ENCODE data around the gene ANGPTL5. TPM values are rescaled to one million over a fixed set of nuclear protein-coding genes. Genes with fewer than 3 reads are reported as not detected.

ANGPTL5 gene
- polyA plus RNA-seq, 1 of the 3 experiments (the other 2 are of a cell fraction) = not detected

- H3K4me2 ChIP-seq = no peak overlapping the region
- no peak overlapping the region for H3K27ac ChIP-seq (ENCODE audit: low read depth in 2 of 2, low read length in 1 of 2)
- no peaks in the 10 kb centered on the region for H3K27me3 ChIP-seq (ENCODE audit: insufficient read depth)
- no peaks in the 10 kb centered on the region for H3K9me2 ChIP-seq
- no peaks in the 10 kb centered on the region for H3K9me3 ChIP-seq
- POLR2A ChIA-PET = no interaction called here
- H2AFZ ChIP-seq (ENCODE audit: low read depth) = peak overlapping the region; percentile 54; the same call in 1 of the 2 replicates
- H4K20me1 ChIP-seq (ENCODE audit: insufficient read depth) = no peaks in the 10 kb centered on the region
- H3K4me3 ChIP-seq (ENCODE audit: low read depth in 2 of 2, low read length in 1 of 2) = no peak overlapping the region
- no peaks in the 10 kb centered on the region for H3F3A ChIP-seq (replicated peaks; ENCODE audit: insufficient read depth)
- 45% methylated on average over 4 of the region's 4 CpGs for WGBS (ENCODE audit: low lambda C conversion rate)
- no peaks in the 10 kb centered on the region for H3K79me2 ChIP-seq (ENCODE audit: insufficient read depth)
- CTCF ChIA-PET = interaction anchor here (0.9 kb wide), 1 partner anchor 24 kb away, joined by 3 read pairs; no protein-coding TSS in a partner anchor
- TF ChIP-seq SMC3 (IDR thresholded peaks at IDR 0.05; ENCODE audit: low read depth, low read length) (no peak), RXRA (IDR thresholded peaks at IDR 0.05; ENCODE audit: borderline replicate concordance, low read depth) (no peak), GABPA (IDR thresholded peaks at IDR 0.05; ENCODE audit: low read depth) (no peak), TCF12 (IDR thresholded peaks at IDR 0.05) (no peak), ELF1 (IDR thresholded peaks at IDR 0.05) (no peak), FOSL2 (IDR thresholded peaks at IDR 0.05; ENCODE audit: borderline replicate concordance, low read depth) (no peak), NFIC (IDR thresholded peaks at IDR 0.05; ENCODE audit: borderline replicate concordance) (no peak)
- no peaks in the 10 kb centered on the region; a peak in 1 of 4 replicates for H3K4me1 ChIP-seq (ENCODE audit: control insufficient read depth in 1 of 2, insufficient read depth in 2 of 2, low read depth in 1 of 2, low read length in 1 of 2)
- H3K9ac ChIP-seq = no peak overlapping the region
- no peaks in the 10 kb centered on the region for H3K36me3 ChIP-seq (replicated peaks in 1 of 2; ENCODE audit: control insufficient read depth in 1 of 2, insufficient read depth in 2 of 2, low read length in 1 of 2)
- no peak for DNase-seq
These were observed 30.7 kb downstream of the ANGPTL5 start for GRCh38 chr11:101885631-101886030.

- no peak overlapping the region for H3K4me3 ChIP-seq (ENCODE audit: low read depth in 2 of 2, low read length in 1 of 2)
- 32% methylated on average over 2 of the region's 2 CpGs for WGBS (ENCODE audit: low lambda C conversion rate)
- no peaks in the 10 kb centered on the region for H3F3A ChIP-seq (replicated peaks; ENCODE audit: insufficient read depth)
- no peak overlapping the region for H3K27ac ChIP-seq (ENCODE audit: low read depth in 2 of 2, low read length in 1 of 2)
- H3K9me3 ChIP-seq = no peaks in the 10 kb centered on the region
- TF ChIP-seq SMC3 (IDR thresholded peaks at IDR 0.05; ENCODE audit: low read depth, low read length) (no peak), MAX (IDR thresholded peaks at IDR 0.05; ENCODE audit: low read depth) (no peak), MEF2A (IDR thresholded peaks at IDR 0.05; ENCODE audit: borderline replicate concordance, low read depth) (no peak), TCF12 (IDR thresholded peaks at IDR 0.05) (no peak), YY1 (IDR thresholded peaks at IDR 0.05; ENCODE audit: low read depth) (no peak), JUND (IDR thresholded peaks at IDR 0.05) (no peak), FOXM1 (IDR thresholded peaks at IDR 0.05; ENCODE audit: low read depth) (no peak), RCOR1 (IDR thresholded peaks at IDR 0.05; ENCODE audit: low read length) (no peak), USF1 (IDR thresholded peaks at IDR 0.05; ENCODE audit: borderline replicate concordance, low read depth) (no peak), POLR2AphosphoS5 (IDR thresholded peaks at IDR 0.05; ENCODE audit: low read depth, low read length) (no peak), SIN3A (IDR thresholded peaks at IDR 0.05; ENCODE audit: borderline replicate concordance, low read depth, low read length) (no peak), ZBTB33 (IDR thresholded peaks at IDR 0.05; ENCODE audit: borderline replicate concordance, low read depth) (no peak), RFX5 (IDR thresholded peaks at IDR 0.05; ENCODE audit: low read length) (no peak), FOSL2 (IDR thresholded peaks at IDR 0.05; ENCODE audit: borderline replicate concordance, low read depth) (no peak), RAD21 (IDR thresholded peaks at IDR 0.05; ENCODE audit: low read length) (no peak), NFIC (IDR thresholded peaks at IDR 0.05; ENCODE audit: borderline replicate concordance) (no peak), NRF1 (IDR thresholded peaks at IDR 0.05; ENCODE audit: low read depth, low read length) (no peak), REST (IDR thresholded peaks at IDR 0.05; ENCODE audit: low read depth, low read length) (no peak)
- ChIA-PET CTCF (interaction anchor here (1.4 to 1.5 kb wide), 2 partner anchors 118 to 126 kb away, joined by 4 read pairs; no protein-coding TSS in a partner anchor), POLR2A (no interaction called here)
- DNase-seq = no peak
- no peaks in the 10 kb centered on the region for H3K36me3 ChIP-seq (replicated peaks in 1 of 2; ENCODE audit: control insufficient read depth in 1 of 2, insufficient read depth in 2 of 2, low read length in 1 of 2)
- no peaks in the 10 kb centered on the region for H3K79me2 ChIP-seq (ENCODE audit: insufficient read depth)
- no peak overlapping the region for H3K9ac ChIP-seq
- H3K27me3 ChIP-seq (ENCODE audit: insufficient read depth) = no peaks in the 10 kb centered on the region
- no peaks in the 10 kb centered on the region for H4K20me1 ChIP-seq (ENCODE audit: insufficient read depth)
- H3K9me2 ChIP-seq = no peaks in the 10 kb centered on the region
- H3K4me1 ChIP-seq (ENCODE audit: control insufficient read depth in 1 of 2, insufficient read depth in 2 of 2, low read depth in 1 of 2, low read length in 1 of 2) = no peaks in the 10 kb centered on the region
- no peak overlapping the region for H2AFZ ChIP-seq (ENCODE audit: low read depth)
- H3K4me2 ChIP-seq = no peak overlapping the region
These were observed 34.7 kb downstream of the ANGPTL5 start for GRCh38 chr11:101881586-101881985.

All from SK-N-SH (cell line).